Measurements from ENCODE around the gene TEKT2. TPM values are rescaled to one million over a fixed set of nuclear protein-coding genes. Genes with fewer than 3 reads are reported as not detected.

The TEKT2 gene
- total RNA-seq, 2 experiments from 2014 or later, result not detected

DNA sequence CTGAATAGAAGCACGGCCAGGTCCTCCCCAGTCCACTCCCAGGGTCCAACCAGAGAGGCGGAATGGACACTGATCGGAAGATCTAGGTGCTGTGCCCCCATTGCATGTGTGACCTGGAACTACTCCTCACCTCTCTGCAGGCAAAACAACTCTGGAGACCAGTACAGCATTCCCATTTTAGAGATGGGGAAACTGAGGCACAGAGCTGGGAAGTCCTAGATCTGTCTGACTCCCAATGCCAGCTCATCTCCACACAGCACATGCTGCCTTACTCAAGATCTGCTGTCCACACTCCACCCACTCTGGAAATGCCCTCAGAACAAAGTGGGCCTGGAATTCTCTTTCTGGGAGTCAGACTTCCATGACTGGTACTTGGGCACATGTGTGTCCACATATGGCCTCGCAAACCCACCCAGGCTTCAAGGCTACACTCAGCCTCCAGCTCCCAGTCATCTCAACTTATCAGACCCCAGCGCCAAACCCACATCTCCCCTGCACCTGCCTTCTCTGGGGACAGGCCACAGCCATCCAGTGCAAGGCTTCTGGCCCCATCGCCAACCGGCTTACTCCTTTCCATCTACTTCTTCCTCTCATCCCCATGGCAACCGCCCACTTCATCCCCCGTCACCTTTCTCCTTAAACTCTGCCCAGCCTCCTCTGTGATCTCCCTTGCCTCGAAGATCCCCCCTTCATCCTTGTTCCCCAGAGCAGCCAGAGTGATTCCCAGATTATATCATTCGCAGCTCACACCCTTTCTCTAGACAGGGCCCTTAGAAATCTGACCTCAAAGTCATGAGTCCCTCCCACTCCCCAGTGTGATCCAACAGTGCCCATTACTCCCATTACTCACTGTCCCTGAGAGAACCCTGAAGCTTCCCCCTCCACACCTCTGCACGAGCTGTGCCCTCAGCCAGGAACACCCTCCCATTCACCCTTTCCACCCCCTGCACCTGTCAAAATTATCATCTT lies 38.5 kb downstream of the TEKT2 start:
- no peak overlapping the region for H3K4me3 Mint-ChIP-seq
- H3K4me1 Mint-ChIP-seq, result peaks cover 8% of the 10 kb centered on the region
- H3K36me3 Mint-ChIP-seq, result no peaks in the 10 kb centered on the region
- POLR2A ChIA-PET, result interaction anchor here (1.2 kb wide), 1 partner anchor 9 kb away, joined by 4 read pairs; no protein-coding TSS in a partner anchor
- H3K9me3 Mint-ChIP-seq, result no peaks in the 10 kb centered on the region
- H3K27ac Mint-ChIP-seq, result no peak overlapping the region
- no peak for ATAC-seq (ENCODE audit: low read depth)
- peaks cover 34% of the 10 kb centered on the region for H3K27me3 Mint-ChIP-seq
- DNase-seq, result no peak

DNA sequence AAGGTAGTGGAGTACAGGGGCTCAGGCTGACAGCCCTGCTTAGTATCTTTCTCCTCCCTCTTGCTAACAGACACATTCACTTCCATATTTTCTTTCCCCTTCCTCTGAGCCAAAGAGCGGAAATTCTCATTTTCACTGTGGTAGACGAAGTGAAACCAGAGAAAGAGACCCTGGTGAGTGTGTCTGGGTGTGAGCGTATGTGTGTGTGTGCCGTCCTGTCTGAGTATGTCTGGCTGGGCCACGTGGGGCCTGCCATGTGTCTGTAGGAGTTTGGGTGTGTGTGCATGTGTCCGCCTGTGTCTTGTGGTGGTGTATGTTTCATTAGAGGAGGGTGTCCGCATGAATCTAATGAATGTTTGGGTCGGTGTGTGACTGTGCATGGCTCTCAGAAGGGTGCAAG lies 39.5 kb downstream of the TEKT2 start:
- POLR2A ChIA-PET, result interaction anchor here (1.2 kb wide), 1 partner anchor 10 kb away, joined by 4 read pairs; no protein-coding TSS in a partner anchor
- DNase-seq (no peak), ATAC-seq (ENCODE audit: low read depth) (peak; percentile 45)
- peaks cover 34% of the 10 kb centered on the region for H3K27me3 Mint-ChIP-seq
- peak overlapping the region; percentile 2 for H3K4me3 Mint-ChIP-seq
- no peaks in the 10 kb centered on the region for H3K9me3 Mint-ChIP-seq
- H3K36me3 Mint-ChIP-seq, result no peaks in the 10 kb centered on the region
- peak overlapping the region; percentile 3 for H3K27ac Mint-ChIP-seq
- H3K4me1 Mint-ChIP-seq, result peaks cover 8% of the 10 kb centered on the region

DNA sequence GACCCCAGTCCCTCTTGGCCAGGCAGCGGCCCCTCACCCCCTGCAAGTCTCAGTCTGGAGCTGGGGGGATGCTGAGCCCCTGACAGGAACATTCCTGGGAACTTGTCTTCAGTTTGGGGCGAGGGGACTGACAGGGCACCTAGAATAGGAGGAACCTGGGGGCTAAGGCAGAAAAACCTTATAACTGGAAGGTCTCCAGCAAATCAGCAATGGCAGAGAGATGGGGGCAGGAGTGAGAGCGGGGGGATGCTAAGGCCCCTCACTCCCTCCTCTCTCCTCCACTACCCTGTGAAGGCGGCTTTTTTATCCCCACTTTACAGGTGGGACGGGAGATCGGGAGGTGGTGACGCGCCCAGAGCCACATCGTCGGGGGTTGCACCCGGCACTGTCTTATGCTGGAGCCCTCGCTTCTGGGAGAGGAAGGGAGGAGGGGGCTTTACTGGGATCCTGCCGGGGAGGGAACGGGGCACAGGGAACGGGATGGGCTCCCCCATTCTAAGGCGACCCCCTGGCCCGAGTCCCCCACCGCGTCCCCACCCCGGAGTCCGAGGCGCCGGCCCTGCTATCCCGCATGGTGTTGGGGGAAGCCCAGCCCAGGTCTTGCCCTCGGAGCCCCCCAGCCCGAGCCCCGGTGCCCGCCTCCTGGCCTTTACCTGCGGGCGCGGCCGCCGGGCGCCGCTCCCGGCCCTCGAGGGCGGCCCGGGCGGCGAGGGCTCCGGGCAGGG lies 40.7 kb downstream of the TEKT2 start:
- H3K4me3 Mint-ChIP-seq, result peak overlapping the region; percentile 33
- no peak for DNase-seq
- H3K36me3 Mint-ChIP-seq, result no peaks in the 10 kb centered on the region
- POLR2A ChIA-PET, result no interaction called here
- no peaks in the 10 kb centered on the region for H3K9me3 Mint-ChIP-seq
- H3K4me1 Mint-ChIP-seq, result peaks cover 8% of the 10 kb centered on the region
- H3K27me3 Mint-ChIP-seq, result peaks cover 34% of the 10 kb centered on the region
- no peak for ATAC-seq (ENCODE audit: low read depth)
- H3K27ac Mint-ChIP-seq, result peak overlapping the region; percentile 0

DNA sequence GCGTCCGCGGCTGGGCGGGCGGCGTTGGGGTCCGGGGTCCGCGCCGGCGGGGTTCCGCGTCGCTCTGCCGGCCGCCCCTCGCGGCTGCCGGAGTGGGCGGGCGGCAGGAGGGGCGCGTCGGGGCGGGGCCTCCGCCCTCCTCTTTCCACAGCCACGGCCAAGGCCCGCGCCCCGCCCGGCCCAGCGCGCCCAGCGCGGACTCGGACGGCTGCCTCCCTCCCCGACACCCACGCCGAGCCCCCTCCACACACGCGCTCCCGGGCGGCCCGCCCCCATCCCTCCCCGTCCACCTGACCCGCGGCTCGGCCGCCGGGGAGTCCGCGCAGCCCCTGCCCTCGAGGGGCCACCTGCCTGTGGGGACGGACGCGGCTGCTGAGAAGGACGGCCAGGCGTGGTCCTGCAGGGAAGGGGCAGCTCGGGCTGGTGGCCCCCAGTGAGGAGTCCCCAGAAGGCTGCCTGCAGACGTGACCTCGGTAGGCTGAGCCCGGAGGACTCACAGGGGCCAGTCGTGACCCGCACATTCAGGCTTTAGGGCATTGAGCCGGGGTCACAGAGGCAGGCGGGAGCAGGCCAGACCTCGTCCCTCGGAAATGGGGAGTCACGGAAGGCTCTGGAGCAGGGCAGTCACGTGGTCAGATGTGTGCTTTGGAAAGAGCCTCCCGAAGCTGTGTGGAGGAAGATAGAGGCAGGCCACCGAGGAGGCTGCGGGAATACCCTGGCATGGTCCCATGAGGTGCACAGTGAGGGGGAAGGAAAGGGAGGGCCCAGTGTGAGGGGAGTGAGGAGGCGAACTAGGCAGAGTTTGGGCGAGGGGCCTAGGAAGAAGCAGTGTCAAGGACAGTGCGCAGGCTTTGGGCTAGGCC lies 41.5 kb downstream of the TEKT2 start, which contains the start of gene COL8A2:
COL8A2 (minus strand) TSS at position 94 of the 863 bp plus-strand sequence. CDS start 24,980 bp downstream, outside the sequence.
- no peak for DNase-seq
- POLR2A ChIA-PET, result no interaction called here
- Mint-ChIP-seq H3K27ac (peak within 1 kb of the TSS; percentile 0), H3K4me3 (peak within 1 kb of the TSS; percentile 37), H3K4me1 (peaks cover 8% of the 10 kb centered on the region), H3K27me3 (peaks cover 34% of the 10 kb centered on the region), H3K36me3 (no peaks in the 10 kb centered on the region), H3K9me3 (no peaks in the 10 kb centered on the region)
- peak; percentile 44 for ATAC-seq (ENCODE audit: low read depth)

DNA sequence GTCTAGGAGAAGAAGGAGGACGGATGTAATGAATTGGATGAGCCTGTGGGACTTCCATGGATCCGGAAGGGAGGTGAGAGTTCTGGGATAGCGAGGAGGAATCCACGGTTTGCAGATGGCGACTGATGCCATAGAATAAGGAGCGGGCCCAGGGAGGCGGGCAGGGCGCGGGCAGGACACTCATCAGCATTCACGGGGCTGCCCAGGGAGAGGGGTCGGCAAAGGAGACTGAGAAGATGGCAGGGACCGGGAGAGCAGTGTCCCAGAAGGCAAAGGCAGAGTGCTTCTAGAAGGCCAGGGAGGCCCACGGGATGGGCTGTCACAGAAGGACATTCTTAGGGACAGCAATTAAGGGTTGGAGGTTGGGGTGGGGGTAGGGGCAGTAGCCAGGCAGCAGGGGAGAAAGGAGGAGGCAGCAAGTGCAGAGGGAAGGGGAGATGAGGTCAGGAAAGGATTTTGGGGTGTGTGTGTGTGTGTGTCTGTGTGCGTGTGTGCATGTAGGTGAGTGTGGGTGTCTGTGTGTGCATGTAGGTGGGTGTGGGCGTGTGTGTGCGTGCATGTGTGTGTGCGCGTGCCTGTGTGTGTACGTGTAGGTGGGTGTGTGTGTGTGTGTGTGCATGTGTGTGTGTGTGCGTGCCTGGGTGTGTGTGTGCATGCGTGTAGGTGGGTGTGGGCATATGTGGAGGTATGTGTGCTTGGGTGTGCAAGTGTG lies 42.3 kb downstream of the TEKT2 start:
- POLR2A ChIA-PET, result no interaction called here
- H3K27ac Mint-ChIP-seq, result no peak overlapping the region
- no peaks in the 10 kb centered on the region for H3K9me3 Mint-ChIP-seq
- H3K27me3 Mint-ChIP-seq, result peaks cover 34% of the 10 kb centered on the region
- peaks cover 8% of the 10 kb centered on the region for H3K4me1 Mint-ChIP-seq
- peak overlapping the region; percentile 37 for H3K4me3 Mint-ChIP-seq
- ATAC-seq (ENCODE audit: low read depth), result no peak
- DNase-seq, result no peak
- no peaks in the 10 kb centered on the region for H3K36me3 Mint-ChIP-seq

GRCh38 chr1:36126797-36127500 lies 43.1 kb downstream of the TEKT2 start:
- Mint-ChIP-seq H3K4me1 (peaks cover 8% of the 10 kb centered on the region), H3K27ac (no peak overlapping the region), H3K27me3 (peaks cover 34% of the 10 kb centered on the region), H3K4me3 (no peak overlapping the region), H3K36me3 (no peaks in the 10 kb centered on the region), H3K9me3 (no peaks in the 10 kb centered on the region)
- POLR2A ChIA-PET, result interaction anchor here (0.6 to 1.0 kb wide), 2 partner anchors 26 to 1347 kb away, joined by 3 to 6 read pairs; no protein-coding TSS in a partner anchor
- ATAC-seq (ENCODE audit: low read depth) (no peak), DNase-seq (no peak)

DNA sequence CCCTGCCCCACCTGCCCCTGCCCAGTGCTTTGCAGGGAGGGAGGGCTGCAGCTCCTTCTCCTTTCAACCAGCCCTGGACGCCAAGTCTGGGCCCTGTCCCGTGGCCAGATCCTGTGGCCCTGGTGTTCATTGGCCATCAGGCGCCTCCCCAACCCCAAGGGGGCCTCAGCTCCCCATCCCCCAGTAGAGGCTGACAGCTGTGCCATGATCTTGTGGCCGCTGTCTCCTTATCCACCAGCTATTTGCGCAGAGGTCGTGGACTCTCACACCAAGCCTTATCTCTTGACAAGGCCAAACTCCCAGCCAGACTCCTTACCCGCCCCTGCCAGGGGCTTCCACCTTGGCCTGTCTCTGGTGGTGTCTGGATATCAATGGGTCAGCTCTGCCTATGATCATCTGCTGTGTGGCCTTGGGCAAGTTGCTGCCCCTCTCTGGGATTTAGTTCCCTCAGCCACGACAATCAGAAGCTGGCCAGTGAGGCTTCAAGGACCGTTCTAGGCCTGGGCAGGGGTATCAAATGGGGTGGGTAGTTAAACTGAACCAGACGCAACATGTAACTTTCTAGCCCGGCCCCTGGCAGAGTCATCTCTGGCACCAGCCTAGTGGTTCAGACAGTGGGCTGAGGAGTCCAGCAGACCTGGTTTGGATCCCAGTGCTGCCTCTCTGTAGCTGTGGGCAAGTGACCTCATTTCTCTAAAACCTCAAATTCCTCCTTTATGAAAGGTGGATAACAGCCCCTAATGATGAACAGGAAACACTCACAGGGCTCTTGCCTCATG lies 44.4 kb downstream of the TEKT2 start:
- no peak for DNase-seq
- Mint-ChIP-seq H3K9me3 (no peaks in the 10 kb centered on the region), H3K4me1 (peaks cover 7% of the 10 kb centered on the region), H3K27ac (no peak overlapping the region), H3K4me3 (no peak overlapping the region), H3K27me3 (peaks cover 25% of the 10 kb centered on the region), H3K36me3 (no peaks in the 10 kb centered on the region)
- POLR2A ChIA-PET, result interaction anchor here (0.6 to 1.0 kb wide), 2 partner anchors 27 to 1346 kb away, joined by 3 to 4 read pairs; no protein-coding TSS in a partner anchor
- no peak for ATAC-seq (ENCODE audit: low read depth)

- Mint-ChIP-seq H3K27ac (no peak overlapping the region), H3K4me1 (peaks cover 4% of the 10 kb centered on the region), H3K27me3 (peaks cover 19% of the 10 kb centered on the region), H3K4me3 (no peak overlapping the region), H3K9me3 (no peaks in the 10 kb centered on the region), H3K36me3 (no peaks in the 10 kb centered on the region)
- POLR2A ChIA-PET, result no interaction called here
- no peak for DNase-seq
- no peak for ATAC-seq (ENCODE audit: low read depth)
These were observed 45.0 kb downstream of the TEKT2 start for GRCh38 chr1:36128905-36129206.

DNA sequence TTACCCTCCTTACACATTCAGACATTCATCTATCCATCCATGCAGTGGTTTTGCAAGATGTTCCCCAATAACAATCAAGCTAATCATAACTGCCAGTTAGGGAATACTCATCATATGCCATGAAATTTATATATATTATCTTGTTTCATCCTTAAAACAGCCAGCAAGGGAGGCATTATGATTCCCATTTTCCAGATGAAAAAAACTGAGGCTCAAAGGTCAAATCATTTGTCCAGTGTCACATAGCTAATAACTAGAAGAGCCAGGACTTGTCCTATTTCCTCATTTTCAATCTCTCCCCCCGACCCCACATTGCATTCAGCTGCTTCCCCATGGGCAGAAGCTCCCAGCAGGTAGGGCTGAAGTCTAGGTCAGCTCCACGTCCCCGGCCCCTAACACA lies 48.1 kb downstream of the TEKT2 start:
- ATAC-seq (ENCODE audit: low read depth) (no peak), DNase-seq (no peak)
- Mint-ChIP-seq H3K27ac (no peak overlapping the region), H3K4me3 (no peak overlapping the region), H3K36me3 (no peaks in the 10 kb centered on the region), H3K27me3 (no peaks in the 10 kb centered on the region), H3K4me1 (peaks cover 7% of the 10 kb centered on the region), H3K9me3 (no peaks in the 10 kb centered on the region)
- POLR2A ChIA-PET, result no interaction called here

- POLR2A ChIA-PET, result interaction anchor here (0.5 to 1.5 kb wide), 3 partner anchors 16 to 31 kb away, joined by 3 to 15 read pairs (median 3); no protein-coding TSS in a partner anchor
- Mint-ChIP-seq H3K27me3 (no peaks in the 10 kb centered on the region), H3K4me3 (no peak overlapping the region), H3K36me3 (no peaks in the 10 kb centered on the region), H3K4me1 (peaks cover 7% of the 10 kb centered on the region), H3K9me3 (no peaks in the 10 kb centered on the region), H3K27ac (no peak overlapping the region)
- ATAC-seq (ENCODE audit: low read depth) (no peak), DNase-seq (no peak)
These were observed 49.6 kb downstream of the TEKT2 start for GRCh38 chr1:36133484-36133883.

DNA sequence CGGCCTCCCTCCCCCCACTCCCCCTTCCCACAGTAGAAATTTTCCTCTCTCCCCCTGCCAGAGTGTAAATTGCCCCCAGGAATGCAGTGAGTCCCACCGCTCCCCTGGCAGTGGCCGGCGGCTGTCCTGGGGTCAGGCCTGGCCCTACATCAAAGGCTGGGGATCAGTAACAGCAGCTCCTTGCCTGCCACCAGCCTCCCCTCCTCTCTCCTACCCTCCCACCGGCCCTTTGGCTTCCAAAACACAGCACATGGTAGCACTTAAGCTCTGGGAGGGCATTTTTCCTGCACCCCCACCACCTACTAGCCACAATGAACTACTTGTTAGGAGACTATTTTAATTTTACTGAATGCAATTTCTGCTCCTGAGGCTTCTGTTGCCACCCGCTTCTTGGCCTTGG lies 50.1 kb downstream of the TEKT2 start:
- DNase-seq, result no peak
- ATAC-seq (ENCODE audit: low read depth), result no peak
- Mint-ChIP-seq H3K4me1 (peaks cover 7% of the 10 kb centered on the region), H3K27me3 (no peaks in the 10 kb centered on the region), H3K9me3 (no peaks in the 10 kb centered on the region), H3K27ac (peak overlapping the region; percentile 43), H3K36me3 (no peaks in the 10 kb centered on the region), H3K4me3 (no peak overlapping the region)
- POLR2A ChIA-PET, result interaction anchor here (0.5 to 1.5 kb wide), 5 partner anchors 14 to 37 kb away, joined by 3 to 15 read pairs (median 3); no protein-coding TSS in a partner anchor
